Calu3 (cell line): ENCODE data around the gene SKI. TPM values are rescaled to one million over a fixed set of nuclear protein-coding genes. Genes with fewer than 3 reads are reported as not detected.

Experiments
- BruUV-seq: library from RNA; stranded (reverse); fragments of 400-500 nt; replicated peaks from 2 replicates; lab custom pipeline; 2021; lab: Mats Ljungman, UMichigan
- CTCF ChIA-PET: fragments of 300-600 bp; sonication (Branson Sonifier 250); formaldehyde crosslinking; loops from one replicate; lab custom pipeline; 2022; ENCODE audit warnings: antibody characterized with exemption; lab: Charles Lee
- DNase-seq: peaks from one replicate; pipeline ENCODE4 v3.0.0; 2022
- H3K27ac Mint-ChIP-seq: one replicate; pipeline ENCODE4 v1.8.0; 2022; ENCODE audit warnings: mixed read lengths; ENCODE audit not compliant: unreplicated experiment
- H3K27me3 Mint-ChIP-seq: one replicate; pipeline ENCODE4 v1.8.0; 2022; ENCODE audit warnings: mixed read lengths; ENCODE audit not compliant: unreplicated experiment
- H3K36me3 Mint-ChIP-seq: one replicate; pipeline ENCODE4 v1.8.0; 2022; ENCODE audit warnings: mild to moderate bottlenecking, moderate library complexity, mixed read lengths; ENCODE audit not compliant: insufficient read depth, unreplicated experiment
- H3K4me1 Mint-ChIP-seq: one replicate; pipeline ENCODE4 v1.8.0; 2022; ENCODE audit warnings: mild to moderate bottlenecking, low read depth, mixed read lengths; ENCODE audit not compliant: unreplicated experiment
- H3K4me3 Mint-ChIP-seq: one replicate; pipeline ENCODE4 v1.8.0; 2022; ENCODE audit warnings: mild to moderate bottlenecking, low read depth, moderate library complexity, mixed read lengths; ENCODE audit not compliant: unreplicated experiment
- H3K9me3 Mint-ChIP-seq: one replicate; pipeline ENCODE4 v1.8.0; 2022; ENCODE audit warnings: low read depth, mixed read lengths; ENCODE audit not compliant: unreplicated experiment
- CTCF ChIP-seq: fragments of 200-600 bp; IDR thresholded peaks from one replicate; pipeline ENCODE4 v1.8.0; 2022; ENCODE audit warnings: antibody characterized with exemption; ENCODE audit not compliant: unreplicated experiment
- intact Hi-C: fragments of 100-400 bp; cut with micrococcal nuclease; formaldehyde crosslinking; loops from one replicate; pipeline ENCODE4 v1.10.0; 2022; ENCODE audit not compliant: unreplicated experiment
- total RNA-seq: library from RNA; stranded (reverse); gene quantifications from 2 replicates; pipeline ENCODE4 v1.2.3, GENCODE V29; 2022

SKI gene
- total RNA-seq, 1 experiment from 2014 or later = 33.8 TPM

GRCh38 chr1:2267051-2267830 is 39.1 kb downstream of the SKI start:
- Mint-ChIP-seq H3K4me1 (no peaks in the 10 kb centered on the region), H3K4me3 (no peak overlapping the region), H3K27ac (no peak overlapping the region), H3K9me3 (no peaks in the 10 kb centered on the region), H3K27me3 (no peaks in the 10 kb centered on the region), H3K36me3 (no peaks in the 10 kb centered on the region)
- DNase-seq = no peak
- CTCF ChIA-PET = no interaction called here
- intact Hi-C loops = no loop called here
- no peak for TF ChIP-seq CTCF
- no TSS peak for BruUV-seq

GRCh38 chr1:2267862-2268261 is 39.7 kb downstream of the SKI start:
- no peak overlapping the region for H3K27ac Mint-ChIP-seq
- H3K36me3 Mint-ChIP-seq = no peaks in the 10 kb centered on the region
- DNase-seq = no peak
- H3K9me3 Mint-ChIP-seq = no peaks in the 10 kb centered on the region
- no peak for TF ChIP-seq CTCF
- CTCF ChIA-PET = no interaction called here
- no peak overlapping the region for H3K4me3 Mint-ChIP-seq
- no peaks in the 10 kb centered on the region for H3K4me1 Mint-ChIP-seq
- H3K27me3 Mint-ChIP-seq = no peaks in the 10 kb centered on the region
- no TSS peak for BruUV-seq
- intact Hi-C loops = no loop called here

- intact Hi-C loops = no loop called here
- no peaks in the 10 kb centered on the region for H3K4me1 Mint-ChIP-seq
- BruUV-seq = no TSS peak
- no peak overlapping the region for H3K4me3 Mint-ChIP-seq
- no peaks in the 10 kb centered on the region for H3K36me3 Mint-ChIP-seq
- CTCF ChIA-PET = no interaction called here
- H3K27me3 Mint-ChIP-seq = no peaks in the 10 kb centered on the region
- H3K9me3 Mint-ChIP-seq = no peaks in the 10 kb centered on the region
- DNase-seq = no peak
- H3K27ac Mint-ChIP-seq = no peak overlapping the region
- TF ChIP-seq CTCF = no peak
These were observed 40.4 kb downstream of the SKI start for GRCh38 chr1:2268285-2269056.

GRCh38 chr1:2269193-2269921 is 41.2 kb downstream of the SKI start:
- no peak for DNase-seq
- CTCF ChIA-PET = no interaction called here
- TF ChIP-seq CTCF = no peak
- no TSS peak for BruUV-seq
- Mint-ChIP-seq H3K9me3 (no peaks in the 10 kb centered on the region), H3K36me3 (no peaks in the 10 kb centered on the region), H3K27ac (no peak overlapping the region), H3K27me3 (no peaks in the 10 kb centered on the region), H3K4me3 (no peak overlapping the region), H3K4me1 (no peaks in the 10 kb centered on the region)
- intact Hi-C loops = no loop called here
